Measurements from ENCODE around the gene ALDH8A1.

- TF ChIP-seq CTCF (IDR thresholded peaks at IDR 0.05; ENCODE audit: low read depth, low read length, poor library complexity, severe bottlenecking) = peak; percentile 89
- TF ChIP-seq EZH2phosphoT487 (IDR thresholded peaks at IDR 0.05; ENCODE audit: borderline replicate concordance, low read length) = no peak
These were observed 67.4 kb downstream of the ALDH8A1 start for GRCh38 chr6:134882426-134883038.

Data from DOHH2 (cell line).